GM18511 (cell line): ENCODE results near the gene GRB7.
"Not testable (repeated sequence)": the region's sequence is repeated elsewhere in the genome, so short reads cannot be mapped to it uniquely, and the experiment has no call there.

Experiments
- ATAC-seq: cut with Tn5 transposase; IDR thresholded peaks from one replicate; pipeline ENCODE4 v1.9.1; 2021; ENCODE audit warnings: mild to moderate bottlenecking, moderate library complexity; ENCODE audit not compliant: unreplicated experiment

Gene GRB7

GRCh38 chr17:39737760-39738567, at the start of gene GRB7:
Gene GRB7 (plus strand): TSS chr17:39737938. CDS start chr17:39742302, 4,364 bp downstream.
- ATAC-seq = no peak

- ATAC-seq = no peak
Observed at GRCh38 chr17:39688475-39688835, 49.3 kb upstream of the GRB7 start.

GRCh38 chr17:39688945-39689344, 48.8 kb upstream of the GRB7 start:
- no peak for ATAC-seq

- no peak for ATAC-seq
Observed at GRCh38 chr17:39694593-39694992, 43.1 kb upstream of the GRB7 start.

GRCh38 chr17:39695089-39695474, 42.7 kb upstream of the GRB7 start:
- ATAC-seq = no peak

- ATAC-seq = no peak
Observed at GRCh38 chr17:39696731-39697130, 41.0 kb upstream of the GRB7 start.

- no peak for ATAC-seq
Observed at GRCh38 chr17:39697961-39698360, 39.8 kb upstream of the GRB7 start.

GRCh38 chr17:39699157-39699817, 38.5 kb upstream of the GRB7 start:
- ATAC-seq = not testable (repeated sequence)

GRCh38 chr17:39699818-39700147, 38.0 kb upstream of the GRB7 start, which contains the start of gene ERBB2:
Gene ERBB2 (plus strand): TSS chr17:39700064. CDS start chr17:39700239, 175 bp downstream.
- ATAC-seq = no peak

- no peak for ATAC-seq
Observed at GRCh38 chr17:39700148-39700987, 37.4 kb upstream of the GRB7 start.

GRCh38 chr17:39701012-39701783, 36.5 kb upstream of the GRB7 start:
- no peak for ATAC-seq

GRCh38 chr17:39701784-39702422, 35.8 kb upstream of the GRB7 start:
- ATAC-seq = no peak

GRCh38 chr17:39702901-39703893, 34.5 kb upstream of the GRB7 start:
- ATAC-seq = peak; percentile 54

GRCh38 chr17:39703913-39704312, 33.8 kb upstream of the GRB7 start:
- ATAC-seq = no peak

- no peak for ATAC-seq
Observed at GRCh38 chr17:39704821-39705551, 32.8 kb upstream of the GRB7 start.

GRCh38 chr17:39705786-39706348, 31.9 kb upstream of the GRB7 start:
- ATAC-seq = no peak

GRCh38 chr17:39706383-39706782, 31.4 kb upstream of the GRB7 start:
- no peak for ATAC-seq

- no peak for ATAC-seq
Observed at GRCh38 chr17:39706921-39707337, 30.8 kb upstream of the GRB7 start.
